Cardiac fibroblast (primary cell): ENCODE results near the gene HLA-DOA.

Experiments
- DNase-seq, 2 donors: peaks; one replicate each; pipeline versions ENCODE4 v3.0.0 to v3.0.0-alpha.2; 2010; ENCODE audit warnings: low read depth in 2 of 2
- H3K4me3 ChIP-seq, 2 donors: replicated peaks in 1 of 2; 1 replicate in 1 of 2; 2 replicates in 1 of 2; pipeline ENCODE4 v1.5.1; 2011; ENCODE audit warnings: low read depth in 2 of 2, low read length in 2 of 2, mild to moderate bottlenecking in 2 of 2, moderate library complexity in 1 of 2
- TF ChIP-seq, protein P1 (sequence below): IDR thresholded peaks from one replicate; pipeline ENCODE4 v1.5.1; 2011; ENCODE audit warnings: low read depth, mild to moderate bottlenecking, low read length, inconsistent platforms

Gene HLA-DOA

DNA sequence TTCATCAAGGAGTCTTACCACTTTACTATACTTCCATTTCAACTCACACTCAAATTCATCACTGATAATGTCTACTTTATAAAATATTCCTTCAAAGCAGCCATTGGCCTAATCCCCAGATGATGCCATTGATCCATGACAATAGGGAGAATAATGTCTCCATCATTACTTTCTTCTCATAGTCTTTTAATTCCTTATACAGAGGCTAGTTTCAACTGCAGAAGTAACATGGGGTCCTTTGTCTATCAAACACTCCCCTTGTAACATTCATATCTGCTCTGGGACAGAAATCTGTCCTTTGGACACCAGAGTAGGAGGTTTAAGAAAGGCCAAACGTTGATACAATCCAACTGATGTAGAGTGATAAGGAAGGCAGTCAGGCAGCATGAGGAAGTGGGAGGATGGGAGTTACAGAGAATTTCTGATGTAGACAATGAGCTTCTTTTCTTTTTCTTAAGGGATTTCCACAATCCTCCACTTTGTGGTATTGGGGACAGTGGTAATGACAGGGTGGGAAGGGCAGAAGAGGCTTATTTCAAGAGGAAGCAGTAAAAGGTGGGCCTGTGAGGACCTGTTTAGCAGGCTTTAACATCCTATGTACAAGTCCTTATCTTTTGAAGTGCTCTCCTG lies 18.9 kb upstream of the HLA-DOA start:
- H3K4me3 ChIP-seq: no peak overlapping the region
- TF ChIP-seq, protein P1, sequence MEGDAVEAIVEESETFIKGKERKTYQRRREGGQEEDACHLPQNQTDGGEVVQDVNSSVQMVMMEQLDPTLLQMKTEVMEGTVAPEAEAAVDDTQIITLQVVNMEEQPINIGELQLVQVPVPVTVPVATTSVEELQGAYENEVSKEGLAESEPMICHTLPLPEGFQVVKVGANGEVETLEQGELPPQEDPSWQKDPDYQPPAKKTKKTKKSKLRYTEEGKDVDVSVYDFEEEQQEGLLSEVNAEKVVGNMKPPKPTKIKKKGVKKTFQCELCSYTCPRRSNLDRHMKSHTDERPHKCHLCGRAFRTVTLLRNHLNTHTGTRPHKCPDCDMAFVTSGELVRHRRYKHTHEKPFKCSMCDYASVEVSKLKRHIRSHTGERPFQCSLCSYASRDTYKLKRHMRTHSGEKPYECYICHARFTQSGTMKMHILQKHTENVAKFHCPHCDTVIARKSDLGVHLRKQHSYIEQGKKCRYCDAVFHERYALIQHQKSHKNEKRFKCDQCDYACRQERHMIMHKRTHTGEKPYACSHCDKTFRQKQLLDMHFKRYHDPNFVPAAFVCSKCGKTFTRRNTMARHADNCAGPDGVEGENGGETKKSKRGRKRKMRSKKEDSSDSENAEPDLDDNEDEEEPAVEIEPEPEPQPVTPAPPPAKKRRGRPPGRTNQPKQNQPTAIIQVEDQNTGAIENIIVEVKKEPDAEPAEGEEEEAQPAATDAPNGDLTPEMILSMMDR: no peak
- DNase-seq: no peak

DNA sequence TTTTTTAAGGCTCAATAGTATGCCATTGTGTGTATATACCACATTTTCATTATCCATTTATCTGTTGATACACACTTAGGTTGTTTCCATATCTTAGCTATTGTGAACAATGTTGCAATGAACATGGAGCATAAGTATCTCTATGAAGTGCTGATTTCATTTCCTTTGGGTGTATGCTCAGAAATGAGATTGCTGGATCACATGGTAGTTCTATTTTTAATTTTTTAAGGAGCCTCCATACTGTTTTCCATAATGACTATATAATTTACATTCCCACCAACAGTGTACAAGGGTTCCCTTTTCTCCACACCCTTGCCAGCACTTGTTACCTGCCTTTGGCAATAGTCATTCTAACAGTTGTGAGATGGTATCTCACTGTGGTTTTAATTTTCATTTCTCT lies 15.1 kb upstream of the HLA-DOA start:
- no peak overlapping the region for H3K4me3 ChIP-seq

DNA sequence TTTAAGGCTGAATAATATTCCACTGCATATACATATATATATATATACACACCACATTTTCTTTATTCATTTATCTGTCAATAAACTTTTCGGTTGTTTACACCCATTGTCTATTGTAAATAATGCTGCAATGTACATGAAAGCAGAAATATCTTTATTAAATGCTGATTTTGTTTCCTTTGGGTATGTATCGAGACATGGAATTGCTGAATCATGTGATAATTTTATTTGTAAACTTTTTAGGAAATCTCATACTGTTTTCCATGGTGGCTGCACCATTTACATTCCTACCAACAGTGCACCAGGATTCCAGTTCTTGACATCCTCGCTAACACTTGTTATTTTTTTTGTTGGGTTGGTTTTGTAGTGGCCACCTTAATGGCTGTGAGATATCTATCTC lies 14.1 kb upstream of the HLA-DOA start:
- no peak for DNase-seq
- H3K4me3 ChIP-seq: no peak overlapping the region
- TF ChIP-seq, protein P1: no peak

More for the DNA sequence above, 15.1 kb upstream of the HLA-DOA start:
- no peak for DNase-seq
- TF ChIP-seq, protein P1: no peak

DNA sequence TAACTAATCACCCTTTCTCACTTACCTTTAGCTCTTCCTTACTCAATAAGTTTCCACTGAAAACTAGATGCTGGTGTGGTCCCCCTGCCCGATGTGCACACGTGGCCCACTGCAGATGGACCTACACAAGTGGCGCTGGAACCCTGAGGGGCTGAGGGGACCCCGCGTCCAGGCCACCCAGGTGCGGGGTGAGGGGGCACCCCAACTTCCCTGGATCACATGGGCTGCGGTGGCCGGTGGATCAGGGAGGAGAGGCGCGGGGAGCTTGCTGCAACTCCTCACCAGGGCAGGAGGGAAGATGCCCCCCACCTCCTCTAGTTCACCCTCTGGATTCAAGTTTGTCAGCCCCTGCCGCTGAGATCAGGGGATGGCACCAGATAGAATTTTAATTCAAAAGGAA lies 12.5 kb upstream of the HLA-DOA start:
- DNase-seq: no peak
- TF ChIP-seq, protein P1: no peak

DNA sequence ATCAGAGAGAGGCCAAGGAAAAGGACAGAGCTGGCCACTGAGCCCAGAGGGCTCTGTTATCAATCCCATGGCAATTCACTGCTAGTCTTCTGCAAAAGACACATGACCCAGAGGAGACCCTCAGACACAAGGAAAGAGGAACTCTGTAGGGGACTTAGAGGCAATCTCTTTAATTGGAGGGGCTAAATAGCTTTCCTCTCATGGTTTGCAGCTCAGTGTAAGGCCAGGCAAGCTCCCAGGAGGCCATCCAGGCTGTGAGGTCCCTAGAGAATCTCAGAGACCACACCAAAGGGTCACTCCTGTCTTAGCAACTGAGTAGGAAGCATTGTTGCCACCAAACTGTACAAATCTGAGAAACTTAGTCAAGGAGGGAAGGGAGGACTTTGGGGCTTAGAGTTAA lies 10.0 kb upstream of the HLA-DOA start:
- no peak for DNase-seq
- TF ChIP-seq, protein P1: no peak
- H3K4me3 ChIP-seq: no peak overlapping the region

More for the DNA sequence above, 12.5 kb upstream of the HLA-DOA start:
- no peak overlapping the region for H3K4me3 ChIP-seq

DNA sequence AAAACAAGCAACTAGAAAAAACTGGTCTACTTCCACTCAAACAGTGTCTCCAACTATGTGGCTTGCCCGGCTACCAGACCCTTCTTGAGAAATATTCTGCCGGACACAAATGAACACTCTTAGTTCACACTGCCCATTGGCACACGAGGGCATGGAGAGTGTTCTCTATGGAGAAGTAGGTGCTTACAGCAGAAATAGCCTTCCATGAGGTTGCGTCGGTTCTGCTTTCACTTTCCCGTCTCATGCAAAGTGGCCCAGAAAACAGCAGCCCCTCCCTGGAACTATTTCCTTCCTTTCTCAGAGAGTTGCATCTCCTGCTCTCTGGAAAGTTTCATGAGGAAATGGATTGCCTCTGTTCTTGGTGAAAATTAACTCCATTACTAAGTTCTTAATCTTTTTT lies 9.5 kb upstream of the HLA-DOA start:
- peak; percentile 61 to 72 for DNase-seq
- TF ChIP-seq, protein P1: no peak
- peak overlapping the region in 1 of 2 donors; percentile 32 for H3K4me3 ChIP-seq

DNA sequence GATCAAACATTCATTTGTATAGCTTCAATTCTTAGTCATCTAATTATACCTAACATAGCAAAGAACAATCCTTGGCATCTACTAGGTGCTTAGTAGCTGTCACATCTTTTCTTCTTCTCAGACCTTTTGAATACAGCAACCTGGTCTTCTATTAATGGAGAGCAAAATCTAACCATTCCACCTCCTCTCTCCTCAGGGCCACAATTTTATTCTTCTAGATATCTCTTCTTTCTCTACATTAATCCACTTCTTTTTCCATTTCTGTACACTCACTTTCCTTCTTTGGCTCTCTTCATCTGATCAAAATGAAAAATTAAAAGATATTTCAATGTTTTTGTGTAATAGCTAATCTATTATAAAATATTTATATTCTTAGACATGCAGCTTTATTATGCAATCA lies 9.0 kb upstream of the HLA-DOA start:
- TF ChIP-seq, protein P1: no peak
- no peak overlapping the region for H3K4me3 ChIP-seq

More for the DNA sequence above, 9.0 kb upstream of the HLA-DOA start:
- DNase-seq: no peak
